ENCODE data around the gene ADD3.

The ADD3 gene

DNA sequence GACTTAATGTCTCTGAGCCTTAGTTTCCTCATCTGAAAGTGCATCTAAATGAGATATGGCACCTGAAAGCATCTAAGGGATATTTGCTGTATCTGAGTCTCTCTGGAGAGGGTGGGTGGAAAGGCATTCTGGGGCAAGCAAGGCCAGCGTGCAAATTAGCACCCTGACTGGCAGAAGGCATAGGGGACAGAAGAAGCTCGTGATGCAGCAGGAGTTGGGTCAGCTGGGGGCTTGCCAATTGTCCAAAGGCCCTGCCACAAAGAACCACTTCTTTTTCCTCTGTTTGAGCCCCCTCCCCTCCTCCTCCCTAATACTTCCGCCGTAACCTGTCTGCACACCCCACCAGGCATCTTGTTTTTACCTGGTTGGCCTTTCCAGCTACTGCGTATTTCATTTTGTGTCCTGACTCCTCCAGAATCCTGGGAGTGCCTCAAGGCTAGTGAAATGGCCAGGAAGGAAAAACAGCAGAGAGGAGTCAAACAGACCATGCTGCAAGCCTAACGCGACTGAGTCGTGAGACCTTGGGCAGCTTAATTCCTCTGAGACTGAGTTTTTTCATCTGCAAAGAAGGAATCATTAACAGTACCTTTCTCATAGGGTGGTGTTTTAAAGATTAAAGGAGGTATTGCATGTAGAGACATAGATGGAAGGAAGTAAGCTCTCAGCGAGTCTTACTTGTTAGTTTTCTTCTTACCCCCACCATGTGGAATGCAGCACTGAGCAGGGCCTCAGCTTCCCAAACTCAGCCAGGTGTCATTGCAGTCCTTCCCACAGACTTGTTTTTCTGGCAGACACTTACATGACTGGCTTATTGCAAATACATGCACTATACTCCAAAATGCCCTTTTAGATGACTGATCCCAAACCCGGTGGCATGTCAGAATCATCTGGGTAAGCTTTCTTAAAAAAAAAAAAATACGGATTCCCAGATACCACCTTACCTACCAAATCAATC lies 150.5 kb downstream of the ADD3 start:
- no peak for DNase-seq

DNA sequence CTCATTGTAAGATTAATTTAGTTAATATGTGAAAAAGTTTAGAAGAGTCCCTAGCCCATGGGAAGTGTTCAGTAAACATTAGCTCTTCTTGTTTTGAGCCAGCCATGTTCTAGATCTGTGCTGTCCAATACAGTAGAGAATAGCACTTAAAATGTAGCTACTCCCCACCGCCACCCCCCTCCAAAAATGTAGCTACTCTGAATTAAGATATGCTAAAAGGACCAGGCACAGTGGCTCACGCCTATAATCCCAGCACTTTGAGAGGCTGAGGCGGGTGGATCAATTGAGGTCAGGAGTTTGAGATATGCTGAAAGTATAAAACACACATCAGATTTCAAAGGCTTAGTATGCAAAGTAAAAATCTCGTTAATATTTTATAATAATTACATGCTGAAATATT lies 152.3 kb downstream of the ADD3 start:
- DNase-seq = no peak

DNA sequence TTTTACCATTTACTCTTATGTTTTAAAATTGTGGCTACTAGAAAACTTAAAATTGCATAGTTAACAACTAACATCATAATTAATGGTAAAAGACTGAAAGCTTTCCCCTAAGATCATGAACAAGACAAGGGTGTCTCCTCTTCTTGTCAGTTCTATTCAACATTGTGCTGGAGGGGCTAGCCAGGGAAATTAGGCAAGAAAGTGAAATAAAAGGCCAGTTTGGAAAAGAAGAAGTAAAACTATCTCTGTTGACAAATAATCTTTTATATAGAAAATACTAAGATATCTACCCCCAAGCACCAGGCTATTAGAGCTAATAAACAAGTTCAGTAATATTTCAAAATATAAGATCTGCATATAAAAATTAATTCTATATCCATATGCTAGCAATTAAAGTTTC lies 152.7 kb downstream of the ADD3 start:
- no peak for DNase-seq

DNA sequence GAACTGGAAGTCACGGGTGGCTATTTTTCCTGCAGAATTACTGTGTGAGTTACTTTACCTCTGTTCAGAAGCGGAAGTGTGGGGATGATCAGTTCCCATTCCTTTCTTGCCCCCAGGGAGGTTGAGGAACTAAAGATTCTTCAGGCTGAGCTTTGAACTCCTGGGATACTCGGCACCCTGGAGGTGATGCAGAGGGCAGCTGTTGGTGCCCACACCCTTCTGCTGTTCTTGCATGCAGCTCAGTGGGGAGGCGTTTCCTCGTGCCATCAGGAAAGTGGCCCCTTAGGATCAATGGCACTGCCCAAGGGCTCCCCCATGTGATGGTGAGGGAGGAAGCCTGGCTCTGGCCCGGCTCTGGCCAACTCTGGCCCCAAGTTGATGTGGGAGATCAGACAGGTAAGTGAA lies 155.0 kb downstream of the ADD3 start:
- DNase-seq = no peak

DNA sequence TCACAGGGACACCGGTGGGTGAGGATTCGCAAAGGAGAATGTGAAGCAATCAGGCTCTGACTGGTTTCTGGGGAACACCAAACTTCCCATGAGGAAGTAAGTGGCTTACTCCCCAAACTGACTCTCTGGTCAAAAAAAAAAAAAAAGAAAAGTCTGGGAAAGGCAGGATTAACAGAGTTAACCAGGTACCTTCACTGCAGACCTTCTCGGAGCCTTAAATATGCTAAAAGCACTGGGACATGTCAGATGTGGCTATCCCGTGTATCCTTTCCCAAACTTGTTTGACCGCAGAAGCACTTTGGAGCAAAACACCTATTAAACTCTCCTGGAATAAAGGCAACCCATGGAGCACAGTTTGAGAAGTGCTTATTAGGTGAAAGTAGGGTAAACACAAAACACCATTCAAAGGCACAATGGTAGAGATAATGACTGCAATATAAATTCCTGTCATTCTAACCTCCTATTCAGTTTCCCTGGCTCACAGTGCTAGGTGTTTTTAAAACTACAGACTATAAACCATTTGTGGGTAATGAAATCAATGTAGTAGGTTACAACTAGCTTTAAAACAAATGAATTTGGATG lies 155.5 kb downstream of the ADD3 start:
- no peak for DNase-seq

DNA sequence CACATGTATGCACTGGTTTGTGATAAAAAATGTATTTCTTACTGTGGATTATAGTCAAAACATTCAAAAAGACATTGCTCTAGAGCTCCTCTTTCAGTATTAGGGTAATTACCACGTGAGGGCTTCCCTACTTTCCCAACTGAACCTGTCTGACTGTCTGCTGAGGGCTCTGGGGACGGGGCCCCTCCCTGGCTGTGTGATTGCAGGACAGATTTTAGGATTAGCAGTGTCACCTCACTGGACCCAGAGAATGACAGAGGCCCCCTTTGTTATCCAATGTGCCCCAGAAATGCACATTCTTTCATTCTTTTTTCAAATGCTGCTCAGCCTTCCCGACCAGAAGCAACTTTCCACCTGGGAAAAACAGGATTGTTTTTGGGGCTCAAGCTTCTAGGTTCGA lies 156.1 kb downstream of the ADD3 start:
- DNase-seq = no peak

DNA sequence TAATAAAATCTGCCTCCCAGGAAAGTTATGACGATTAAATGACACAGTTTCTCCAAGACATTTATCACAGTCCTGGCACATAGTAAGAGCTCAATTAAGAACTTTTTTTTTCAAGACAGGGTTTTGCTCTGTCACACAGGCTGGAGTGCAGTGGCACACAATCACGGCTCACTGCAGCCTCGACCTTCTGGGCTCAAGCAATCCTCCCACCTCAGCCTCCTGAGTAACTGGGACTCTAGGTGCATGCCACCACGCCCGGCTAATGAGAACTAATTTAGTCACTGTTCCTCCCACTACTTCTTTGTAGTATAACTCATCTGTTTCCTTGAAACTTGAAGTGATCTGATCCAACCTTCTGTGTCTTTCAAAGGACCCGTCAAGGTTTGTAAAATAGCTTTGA lies 157.5 kb downstream of the ADD3 start:
- DNase-seq = no peak

DNA sequence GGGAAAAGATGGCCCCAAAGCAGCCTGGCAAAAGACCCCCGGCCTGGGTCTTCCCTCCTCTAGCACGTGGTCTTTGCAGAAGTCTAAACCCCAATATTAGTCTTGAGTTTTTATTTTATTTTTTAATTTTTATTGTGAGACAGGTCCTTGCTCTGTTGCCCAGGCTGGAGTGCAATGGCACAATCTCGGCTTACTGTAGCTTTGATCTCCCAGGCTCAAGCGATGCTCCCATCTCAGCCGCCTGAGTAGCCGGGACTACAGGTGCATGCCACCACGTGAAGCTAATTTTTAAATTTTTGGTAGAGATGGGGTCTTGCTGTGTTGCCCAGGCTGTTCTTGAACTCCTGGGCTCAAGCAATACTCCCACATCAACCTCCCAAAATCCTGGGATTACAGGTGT lies 159.4 kb downstream of the ADD3 start:
- no peak for DNase-seq

DNA sequence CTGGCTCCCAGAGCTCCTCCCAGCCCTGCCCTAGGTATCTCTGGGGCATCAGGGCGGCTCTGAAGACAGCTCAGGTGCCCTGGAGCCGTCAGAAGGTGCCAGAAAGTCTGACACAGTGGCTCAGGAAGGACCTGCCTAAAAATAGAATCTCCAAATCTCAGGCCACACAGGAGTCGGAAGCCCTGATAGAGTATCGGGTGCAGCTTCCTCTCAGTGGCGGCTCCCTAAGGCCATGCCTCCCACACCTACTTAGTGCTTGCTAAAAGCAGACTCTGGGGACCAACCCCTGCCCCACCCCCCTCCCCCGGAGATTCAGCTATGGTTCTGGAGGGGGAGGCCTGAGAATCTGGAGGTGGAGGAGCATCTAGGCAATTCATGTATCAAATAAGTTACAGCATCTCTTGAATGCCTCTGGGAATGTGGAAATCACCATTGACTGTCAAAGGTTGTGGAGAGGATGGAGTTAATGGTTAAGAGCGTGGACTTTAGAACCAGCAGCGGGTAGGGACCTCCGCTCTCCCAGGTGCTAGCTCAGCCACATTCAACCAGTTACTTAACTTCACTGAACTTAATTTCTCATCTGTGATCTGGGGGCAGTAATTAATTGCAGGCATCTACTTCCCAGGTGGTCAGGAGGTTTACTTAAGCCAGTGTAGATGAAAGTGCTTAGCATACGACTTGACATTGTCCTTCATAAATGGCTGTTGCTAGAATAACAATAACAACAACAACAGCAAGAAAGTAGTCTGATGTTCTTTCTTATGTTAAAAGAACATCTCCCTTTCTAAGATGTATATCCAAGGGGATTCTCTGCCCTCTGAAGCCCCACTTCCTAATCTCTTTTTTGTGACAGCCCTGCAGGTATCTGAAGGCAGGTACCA lies 161.1 kb downstream of the ADD3 start:
- DNase-seq = no peak

DNA sequence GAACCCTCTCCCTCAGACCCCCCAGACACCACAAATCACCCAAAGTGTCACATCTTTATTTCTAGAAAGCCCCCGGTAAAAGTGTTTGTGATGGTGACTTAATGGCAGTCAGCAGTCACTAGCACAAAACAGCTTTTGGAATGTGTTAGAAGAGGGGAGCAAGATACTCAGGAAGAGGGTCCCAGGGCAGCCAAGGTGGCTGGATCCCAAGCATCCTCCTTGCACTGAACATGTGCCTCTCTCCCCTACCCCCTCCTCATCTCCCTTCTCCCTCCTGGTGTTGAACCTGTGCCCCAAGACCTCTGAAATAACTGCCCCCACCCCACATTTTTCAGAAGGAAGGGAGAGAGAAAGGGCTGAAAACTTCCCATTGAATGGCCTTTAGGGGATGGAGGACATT lies 161.8 kb downstream of the ADD3 start:
- DNase-seq = no peak

DNA sequence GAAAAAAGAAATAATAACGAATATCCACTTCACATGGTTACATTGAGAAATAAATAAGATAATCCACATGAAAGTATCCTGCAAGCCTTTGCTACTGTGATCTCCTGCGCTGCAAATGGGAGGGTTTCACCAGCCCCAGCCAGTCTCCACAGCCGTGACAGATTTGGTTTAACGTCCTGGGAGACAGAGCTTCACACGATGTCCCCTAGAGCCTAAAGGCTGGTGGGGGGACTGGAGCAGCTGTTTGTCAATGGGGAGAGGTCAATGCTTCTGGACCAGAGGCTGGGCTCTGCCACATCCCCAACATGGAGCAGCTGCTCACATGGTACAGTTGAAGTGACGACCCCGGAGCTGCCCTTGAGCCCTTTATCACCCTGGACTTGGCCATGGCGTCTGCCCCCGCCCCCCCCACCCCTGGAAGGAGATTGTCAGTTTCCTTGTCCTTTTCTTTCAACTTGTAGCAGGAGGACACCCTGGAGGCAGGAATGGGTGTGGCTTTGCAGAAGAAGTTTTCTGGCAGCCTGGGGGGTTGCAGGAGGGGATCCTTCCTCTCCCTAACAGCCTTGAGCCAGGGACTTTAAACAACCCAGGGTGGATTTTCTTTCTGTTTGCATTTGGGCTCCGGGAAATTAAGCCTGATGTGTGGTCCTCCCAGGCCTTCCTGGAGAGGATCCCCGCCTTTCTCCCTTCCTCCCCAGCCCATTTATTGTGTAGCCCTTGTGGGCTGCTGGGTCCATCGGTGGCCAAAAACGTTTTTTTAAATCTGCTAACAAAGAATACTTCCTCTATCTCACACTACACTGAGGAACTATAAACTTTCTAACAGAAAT lies 162.6 kb downstream of the ADD3 start:
- no peak for DNase-seq

DNA sequence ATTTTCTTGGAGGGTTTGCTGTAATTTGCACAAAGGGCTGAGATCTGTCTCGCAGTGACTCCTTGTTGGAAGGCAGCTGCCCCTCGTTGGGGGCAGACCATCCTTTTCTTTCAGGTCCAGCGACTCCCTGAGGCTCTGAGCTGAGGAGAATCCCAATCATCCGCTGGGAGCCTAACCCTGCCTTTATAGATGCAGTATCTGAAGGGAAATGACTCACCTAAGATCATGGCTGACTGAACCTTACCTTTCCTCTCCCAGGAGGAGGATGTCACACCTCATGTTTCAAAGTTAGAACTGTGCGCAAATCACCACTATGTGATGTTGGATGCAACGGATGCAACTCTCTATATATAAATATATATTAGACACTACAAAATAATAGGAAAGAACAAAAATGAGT lies 163.2 kb downstream of the ADD3 start:
- no peak for DNase-seq

DNA sequence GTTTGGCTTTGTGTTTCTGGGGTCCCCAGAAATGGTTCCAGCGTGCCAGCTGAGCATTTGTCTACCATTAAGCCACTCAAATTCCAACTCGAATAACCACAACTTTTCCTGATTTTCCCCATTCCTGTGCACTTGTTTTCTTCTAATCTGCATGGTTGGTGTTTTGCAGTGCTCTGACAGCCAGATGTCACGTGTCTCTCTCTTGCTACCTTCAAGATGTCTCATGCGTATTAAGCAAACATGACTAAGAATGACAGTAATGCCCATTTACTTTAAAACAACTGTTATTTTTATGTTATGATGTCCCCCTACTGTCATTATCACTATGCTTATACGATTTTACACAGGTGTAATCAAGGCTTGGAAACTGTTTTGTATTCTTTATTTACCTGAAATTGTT lies 164.4 kb downstream of the ADD3 start:
- DNase-seq = no peak

DNA sequence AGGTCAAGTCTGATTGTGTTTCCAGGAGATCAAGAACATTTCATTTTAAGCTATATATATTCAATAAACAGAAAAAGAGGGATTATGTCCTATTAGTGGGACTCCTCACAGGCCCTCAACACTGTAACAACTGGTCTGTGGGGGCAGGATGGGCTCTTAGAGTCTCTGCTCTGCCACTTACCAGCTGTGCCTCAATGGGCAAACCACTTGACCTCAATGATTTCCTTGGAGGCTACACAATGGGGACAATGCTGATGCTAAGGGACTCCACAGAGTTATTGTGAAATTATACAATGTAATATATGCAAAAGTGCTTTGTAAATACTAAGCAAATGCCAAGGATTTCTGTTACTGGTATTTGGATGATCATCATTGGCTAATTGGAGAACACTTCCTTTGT lies 166.4 kb downstream of the ADD3 start:
- DNase-seq = no peak

DNA sequence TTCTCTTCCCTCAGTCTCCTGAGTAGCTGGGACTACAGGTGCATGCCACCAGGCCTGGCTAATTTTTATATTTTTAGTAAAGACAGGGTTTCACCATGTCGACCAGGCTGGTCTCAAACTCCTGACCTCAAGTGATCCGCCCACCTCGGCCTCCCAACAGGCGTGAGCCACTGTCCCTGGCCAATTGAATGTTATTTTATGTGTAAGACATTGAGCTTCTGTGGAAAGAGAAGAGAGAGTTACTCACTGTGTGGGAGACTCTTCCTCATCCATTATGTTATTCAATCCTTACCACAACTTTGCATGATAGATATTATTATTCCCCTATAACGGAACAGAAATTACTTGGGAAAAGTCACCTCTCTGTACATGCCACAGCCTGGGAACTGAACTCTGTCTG lies 167.0 kb downstream of the ADD3 start:
- no peak for DNase-seq

DNA sequence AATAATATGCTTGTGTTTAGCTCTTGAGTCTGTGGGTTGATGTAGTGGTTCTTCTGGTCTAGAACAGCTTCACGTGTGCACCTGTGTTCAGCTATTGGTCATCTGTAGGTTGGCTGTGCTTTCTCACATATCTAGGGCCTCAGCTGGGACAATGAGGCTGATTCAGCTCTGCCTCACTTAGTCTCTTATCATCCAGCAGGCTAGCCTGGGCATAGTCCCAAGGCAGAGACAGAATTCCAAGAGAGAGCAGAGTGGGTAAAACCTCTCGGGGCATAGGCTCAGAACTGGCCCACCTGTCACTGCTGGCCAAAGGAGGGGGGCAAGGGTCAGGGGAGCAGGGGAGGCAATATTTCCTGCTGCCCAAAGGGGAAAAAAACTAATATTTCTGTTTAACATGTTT lies 167.6 kb downstream of the ADD3 start:
- DNase-seq = no peak

DNA sequence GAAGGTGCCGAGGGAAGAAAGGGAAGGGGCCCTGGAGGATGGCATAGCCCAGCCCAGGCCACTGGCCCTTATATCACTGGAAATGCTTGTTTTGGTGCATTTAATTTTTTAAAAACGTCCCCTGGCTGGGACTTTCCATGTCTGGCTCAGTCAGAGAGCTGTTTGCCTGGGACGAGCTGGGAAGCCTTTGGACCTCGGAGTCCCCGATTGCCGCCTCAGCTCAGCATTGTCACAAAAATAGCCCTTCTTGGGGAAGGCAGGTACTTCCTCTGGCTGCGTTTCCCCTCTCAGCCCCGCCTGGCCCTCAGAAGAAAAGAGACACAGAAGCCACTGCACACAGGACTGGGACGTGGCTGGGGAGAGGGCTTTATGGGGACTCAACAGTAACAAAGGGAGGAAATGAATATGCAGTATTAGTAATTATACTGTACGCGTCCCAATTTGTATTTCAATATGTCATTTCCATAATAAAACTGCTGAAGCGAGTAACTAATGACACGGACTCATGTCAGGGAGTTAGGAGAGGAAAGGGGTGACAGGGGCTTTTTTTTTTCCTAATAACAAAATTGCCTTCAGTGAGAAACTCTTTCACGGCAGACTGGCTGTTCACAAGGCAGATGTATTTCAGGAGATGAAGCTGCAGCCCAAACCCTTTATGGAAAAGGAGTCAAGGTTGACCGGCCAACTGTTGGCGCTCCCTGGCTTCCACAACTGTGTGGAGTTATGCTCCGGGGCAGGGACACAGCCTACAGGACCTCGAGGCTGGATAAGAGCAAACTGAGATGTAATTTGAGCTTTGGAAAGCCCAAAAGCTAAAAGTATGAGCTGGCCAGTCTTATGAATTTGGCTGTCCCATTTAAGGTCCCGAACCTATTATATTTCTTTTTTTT lies 168.6 kb downstream of the ADD3 start:
- DNase-seq = no peak

DNA sequence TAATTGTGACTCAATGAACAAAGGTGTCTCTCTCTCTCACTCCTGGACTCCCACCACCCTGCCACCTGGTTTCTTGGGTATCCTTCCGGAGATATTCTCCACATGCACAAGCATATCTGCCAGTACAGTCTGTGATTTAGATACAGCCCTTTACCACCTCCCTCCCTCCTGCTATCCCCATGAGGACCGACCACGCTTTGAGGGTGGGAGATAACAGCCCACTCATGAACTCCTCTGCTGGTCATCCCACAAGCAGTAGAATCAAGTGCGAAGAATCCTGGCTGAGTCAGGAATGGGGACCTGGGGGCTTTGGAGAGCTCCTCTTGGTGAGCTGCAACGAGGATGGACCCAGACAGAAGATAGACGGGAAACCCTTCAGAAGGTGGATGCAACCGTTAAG lies 171.4 kb downstream of the ADD3 start:
- no peak for DNase-seq

DNA sequence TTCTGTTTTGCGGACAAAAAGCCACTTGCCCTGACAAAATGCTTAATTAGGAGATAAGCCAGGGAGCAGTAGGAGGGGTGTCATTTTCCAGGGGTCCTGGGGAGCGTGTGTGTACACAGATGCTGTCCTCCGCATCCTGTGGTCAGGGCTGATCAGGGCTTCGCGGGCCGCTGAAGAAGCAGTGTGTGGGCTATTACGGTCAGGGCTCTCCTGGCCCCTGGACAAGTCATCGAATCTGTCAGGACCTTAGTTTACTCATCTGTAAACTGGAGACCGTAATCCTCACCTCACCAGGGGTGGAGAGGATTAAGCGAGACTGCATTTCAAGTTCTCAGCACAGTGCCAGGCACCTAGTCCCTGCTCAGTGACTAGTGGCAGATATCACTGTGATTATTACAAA lies 173.7 kb downstream of the ADD3 start:
- no peak for DNase-seq

DNA sequence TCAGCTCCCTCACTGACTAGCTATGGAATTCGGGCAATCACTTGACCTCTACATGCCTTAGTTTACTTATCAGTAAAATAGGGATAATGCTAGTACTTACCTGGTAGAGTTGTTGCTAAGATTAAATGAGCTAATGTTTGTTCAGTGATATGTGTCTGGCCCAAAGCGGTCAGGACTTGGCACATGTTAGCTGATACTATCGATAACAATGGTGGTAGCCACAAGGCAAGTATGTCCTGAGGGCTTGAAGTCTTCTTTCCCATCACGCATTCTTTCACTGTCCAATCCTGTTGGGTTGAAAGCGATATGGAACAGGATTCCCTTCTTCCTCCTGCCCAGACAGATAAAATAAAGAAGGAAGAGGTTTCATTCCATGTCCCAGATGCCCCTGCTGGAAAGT lies 174.1 kb downstream of the ADD3 start:
- no peak for DNase-seq

DNA sequence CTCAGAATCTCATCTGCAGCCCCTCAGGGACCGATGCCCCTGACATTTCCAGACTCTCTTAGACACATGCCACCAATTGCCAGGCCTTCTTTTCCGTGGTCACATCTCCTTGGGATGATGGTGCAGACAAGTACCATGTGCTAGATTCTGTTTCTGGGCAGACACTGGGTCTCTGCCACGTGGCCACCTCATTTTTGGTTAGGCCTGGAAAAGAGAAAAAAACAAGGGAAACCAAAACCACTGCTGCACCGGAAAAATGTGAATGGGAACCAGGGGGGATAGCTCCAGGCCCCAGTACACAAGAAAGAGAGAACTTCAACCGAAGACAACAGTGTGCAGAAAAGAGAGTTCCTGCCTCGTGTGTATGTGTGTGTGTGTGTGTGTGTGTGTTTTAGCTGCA lies 176.6 kb downstream of the ADD3 start:
- DNase-seq = no peak

All from NCI-H2171 treated with DMSO at 0.1 percent for 48 hours (cell line).